ENCODE data around the gene STAC3. TPM values are rescaled to one million over a fixed set of nuclear protein-coding genes. Genes with fewer than 3 reads are reported as not detected.

The STAC3 gene
- polyA plus RNA-seq, 1 experiment: 0.48 TPM

DNA sequence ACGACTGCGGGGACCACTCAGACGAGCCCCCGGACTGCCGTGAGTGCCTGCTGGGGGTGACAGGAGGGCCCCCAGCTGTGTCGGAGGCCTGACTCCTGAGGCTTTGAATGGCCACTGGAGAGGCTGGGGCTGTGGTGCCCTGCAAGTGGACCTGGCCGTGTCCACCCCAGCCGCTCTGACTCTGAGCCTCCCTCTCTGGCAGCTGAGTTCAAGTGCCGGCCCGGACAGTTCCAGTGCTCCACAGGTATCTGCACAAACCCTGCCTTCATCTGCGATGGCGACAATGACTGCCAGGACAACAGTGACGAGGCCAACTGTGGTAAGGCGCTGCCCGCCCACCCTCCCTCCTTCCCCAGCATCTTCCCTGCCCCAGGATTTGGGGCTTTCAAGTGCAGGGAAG, 50.5 kb downstream of the STAC3 start:
- no peak overlapping the region for H3K4me3 ChIP-seq (ENCODE audit: low read depth, low read length)
- TF ChIP-seq, protein P1, sequence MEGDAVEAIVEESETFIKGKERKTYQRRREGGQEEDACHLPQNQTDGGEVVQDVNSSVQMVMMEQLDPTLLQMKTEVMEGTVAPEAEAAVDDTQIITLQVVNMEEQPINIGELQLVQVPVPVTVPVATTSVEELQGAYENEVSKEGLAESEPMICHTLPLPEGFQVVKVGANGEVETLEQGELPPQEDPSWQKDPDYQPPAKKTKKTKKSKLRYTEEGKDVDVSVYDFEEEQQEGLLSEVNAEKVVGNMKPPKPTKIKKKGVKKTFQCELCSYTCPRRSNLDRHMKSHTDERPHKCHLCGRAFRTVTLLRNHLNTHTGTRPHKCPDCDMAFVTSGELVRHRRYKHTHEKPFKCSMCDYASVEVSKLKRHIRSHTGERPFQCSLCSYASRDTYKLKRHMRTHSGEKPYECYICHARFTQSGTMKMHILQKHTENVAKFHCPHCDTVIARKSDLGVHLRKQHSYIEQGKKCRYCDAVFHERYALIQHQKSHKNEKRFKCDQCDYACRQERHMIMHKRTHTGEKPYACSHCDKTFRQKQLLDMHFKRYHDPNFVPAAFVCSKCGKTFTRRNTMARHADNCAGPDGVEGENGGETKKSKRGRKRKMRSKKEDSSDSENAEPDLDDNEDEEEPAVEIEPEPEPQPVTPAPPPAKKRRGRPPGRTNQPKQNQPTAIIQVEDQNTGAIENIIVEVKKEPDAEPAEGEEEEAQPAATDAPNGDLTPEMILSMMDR (IDR thresholded peaks at IDR 0.05; ENCODE audit: insufficient read depth, low read depth, low read length): no peak
- CTCF ChIA-PET: no interaction called here
- H3K27me3 ChIP-seq (ENCODE audit: control insufficient read depth, insufficient read depth, low read length): no peaks in the 10 kb centered on the region
- DNase-seq (ENCODE audit: low read depth): no peak
- peaks cover 96% of the 10 kb centered on the region for H3K36me3 ChIP-seq (ENCODE audit: control insufficient read depth, insufficient read depth, low read length)
- POLR2A ChIA-PET: no interaction called here

- Histone ChIP-seq H3K27me3 (ENCODE audit: control insufficient read depth, insufficient read depth, low read length) (no peaks in the 10 kb centered on the region), H3K36me3 (ENCODE audit: control insufficient read depth, insufficient read depth, low read length) (peaks cover 97% of the 10 kb centered on the region), H3K4me3 (ENCODE audit: low read depth, low read length) (no peak overlapping the region)
- CTCF ChIA-PET: interaction anchor here (1.1 to 4.8 kb wide), 3 partner anchors 14 to 40 kb away, joined by 3 to 33 read pairs (median 4); no protein-coding TSS in a partner anchor
- TF ChIP-seq, protein P1 (IDR thresholded peaks at IDR 0.05; ENCODE audit: insufficient read depth, low read depth, low read length): no peak
- no peak for DNase-seq (ENCODE audit: low read depth)
- POLR2A ChIA-PET: no interaction called here
Measured at GRCh38 chr12:57199191-57199590, 51.8 kb downstream of the STAC3 start.

DNA sequence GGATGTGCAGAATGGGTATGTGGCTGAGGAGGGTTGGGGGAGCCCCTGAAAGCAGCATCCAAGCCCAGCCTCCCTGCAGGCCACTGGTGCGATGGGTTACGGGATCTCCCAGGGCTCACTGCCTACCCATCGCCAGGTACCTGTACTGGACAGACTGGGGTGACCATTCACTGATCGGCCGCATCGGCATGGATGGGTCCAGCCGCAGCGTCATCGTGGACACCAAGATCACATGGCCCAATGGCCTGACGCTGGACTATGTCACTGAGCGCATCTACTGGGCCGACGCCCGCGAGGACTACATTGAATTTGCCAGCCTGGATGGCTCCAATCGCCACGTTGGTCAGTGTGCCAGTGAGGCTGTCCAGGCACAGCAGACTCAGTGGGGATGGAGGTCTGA, 52.7 kb downstream of the STAC3 start:
- POLR2A ChIA-PET: no interaction called here
- Histone ChIP-seq H3K27me3 (ENCODE audit: control insufficient read depth, insufficient read depth, low read length) (no peaks in the 10 kb centered on the region), H3K36me3 (ENCODE audit: control insufficient read depth, insufficient read depth, low read length) (peaks cover 97% of the 10 kb centered on the region), H3K4me3 (ENCODE audit: low read depth, low read length) (no peak overlapping the region)
- CTCF ChIA-PET: interaction anchor here (0.8 to 4.8 kb wide), 3 partner anchors 15 to 87 kb away, joined by 3 to 33 read pairs (median 3); partner anchors contain the start of gene STAT6
- TF ChIP-seq, protein P1 (IDR thresholded peaks at IDR 0.05; ENCODE audit: insufficient read depth, low read depth, low read length): no peak
- no peak for DNase-seq (ENCODE audit: low read depth)

- TF ChIP-seq, protein P1 (IDR thresholded peaks at IDR 0.05; ENCODE audit: insufficient read depth, low read depth, low read length): no peak
- CTCF ChIA-PET: interaction anchor here (0.6 to 4.8 kb wide), 6 partner anchors 9 to 124 kb away, joined by 3 to 33 read pairs (median 4); no protein-coding TSS in a partner anchor
- no peak for DNase-seq (ENCODE audit: low read depth)
- POLR2A ChIA-PET: no interaction called here
- Histone ChIP-seq H3K4me3 (ENCODE audit: low read depth, low read length) (no peak overlapping the region), H3K27me3 (ENCODE audit: control insufficient read depth, insufficient read depth, low read length) (no peaks in the 10 kb centered on the region), H3K36me3 (ENCODE audit: control insufficient read depth, insufficient read depth, low read length) (peaks cover 97% of the 10 kb centered on the region)
Measured at GRCh38 chr12:57196956-57197355, 54.0 kb downstream of the STAC3 start.

DNA sequence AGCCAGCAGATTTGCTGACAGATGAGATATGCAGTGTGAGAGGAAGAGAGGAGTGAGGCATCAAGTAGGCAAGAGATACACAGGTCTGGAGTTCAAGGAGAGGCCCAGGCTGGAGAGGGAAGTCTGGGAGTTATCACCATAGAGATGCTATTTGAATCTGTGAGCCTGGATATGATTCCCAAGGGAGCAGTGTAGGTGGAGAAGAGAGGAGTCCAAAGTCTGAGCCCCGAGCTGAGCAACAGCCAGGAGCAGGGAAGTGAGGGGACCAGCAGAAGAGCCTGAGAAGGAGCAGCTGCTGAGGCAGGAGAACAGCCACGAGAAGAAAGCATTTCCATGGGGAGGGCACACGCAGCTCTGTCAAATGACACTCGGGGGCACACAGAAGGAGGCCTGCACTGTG, 54.5 kb downstream of the STAC3 start:
- CTCF ChIA-PET: interaction anchor here (0.6 to 4.8 kb wide), 7 partner anchors 9 to 123 kb away, joined by 3 to 33 read pairs (median 3); no protein-coding TSS in a partner anchor
- POLR2A ChIA-PET: no interaction called here
- TF ChIP-seq, protein P1 (IDR thresholded peaks at IDR 0.05; ENCODE audit: insufficient read depth, low read depth, low read length): no peak

More for the DNA sequence above, 54.5 kb downstream of the STAC3 start:
- Histone ChIP-seq H3K4me3 (ENCODE audit: low read depth, low read length) (no peak overlapping the region), H3K36me3 (ENCODE audit: control insufficient read depth, insufficient read depth, low read length) (peaks cover 97% of the 10 kb centered on the region), H3K27me3 (ENCODE audit: control insufficient read depth, insufficient read depth, low read length) (no peaks in the 10 kb centered on the region)
- no peak for DNase-seq (ENCODE audit: low read depth)
